Loucy (cell line): Measurements from ENCODE around the gene AGAP1.

ENCODE experiments used
- EZH2phosphoT487 ChIP-seq: fragments of 200-600 bp; IDR thresholded peaks from 2 replicates; pipeline ENCODE4 v1.6.1; 2018; ENCODE audit warnings: antibody characterized with exemption, mild to moderate bottlenecking, moderate library complexity, borderline replicate concordance
- TF ChIP-seq, protein P1 (sequence below): fragments of 200-600 bp; sonication (generic); conservative IDR thresholded peaks from 2 replicates; pipeline ENCODE4 v1.5.1; 2014; ENCODE audit warnings: mild to moderate bottlenecking, antibody characterized with exemption, low read length

DNA sequence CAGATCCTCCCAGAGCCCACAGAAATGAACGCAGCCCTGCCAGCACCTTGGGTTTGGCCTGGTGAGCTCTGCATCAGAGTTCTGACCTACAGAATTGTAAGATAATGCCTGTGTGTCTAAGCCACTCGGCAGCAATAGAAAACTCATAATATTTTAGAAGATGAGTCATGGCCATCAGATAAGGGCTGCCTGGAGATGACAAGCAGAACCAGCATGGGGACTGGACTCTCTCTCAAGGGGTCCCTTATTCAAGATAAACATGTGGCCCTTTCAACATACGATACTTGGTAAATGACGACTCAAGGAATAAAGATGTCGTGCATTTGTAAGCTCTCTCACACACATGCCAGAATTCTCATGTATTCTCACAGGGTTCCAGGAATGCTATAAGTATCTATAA lies 8.5 kb upstream of the AGAP1 start:
- TF ChIP-seq, protein P1, sequence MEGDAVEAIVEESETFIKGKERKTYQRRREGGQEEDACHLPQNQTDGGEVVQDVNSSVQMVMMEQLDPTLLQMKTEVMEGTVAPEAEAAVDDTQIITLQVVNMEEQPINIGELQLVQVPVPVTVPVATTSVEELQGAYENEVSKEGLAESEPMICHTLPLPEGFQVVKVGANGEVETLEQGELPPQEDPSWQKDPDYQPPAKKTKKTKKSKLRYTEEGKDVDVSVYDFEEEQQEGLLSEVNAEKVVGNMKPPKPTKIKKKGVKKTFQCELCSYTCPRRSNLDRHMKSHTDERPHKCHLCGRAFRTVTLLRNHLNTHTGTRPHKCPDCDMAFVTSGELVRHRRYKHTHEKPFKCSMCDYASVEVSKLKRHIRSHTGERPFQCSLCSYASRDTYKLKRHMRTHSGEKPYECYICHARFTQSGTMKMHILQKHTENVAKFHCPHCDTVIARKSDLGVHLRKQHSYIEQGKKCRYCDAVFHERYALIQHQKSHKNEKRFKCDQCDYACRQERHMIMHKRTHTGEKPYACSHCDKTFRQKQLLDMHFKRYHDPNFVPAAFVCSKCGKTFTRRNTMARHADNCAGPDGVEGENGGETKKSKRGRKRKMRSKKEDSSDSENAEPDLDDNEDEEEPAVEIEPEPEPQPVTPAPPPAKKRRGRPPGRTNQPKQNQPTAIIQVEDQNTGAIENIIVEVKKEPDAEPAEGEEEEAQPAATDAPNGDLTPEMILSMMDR, result no peak
- no peak for TF ChIP-seq EZH2phosphoT487
